Measurements from ENCODE around the gene NAA40.
"Not testable (repeated sequence)": the region's sequence is repeated elsewhere in the genome, so short reads cannot be mapped to it uniquely, and the experiment has no call there.

NAA40 gene

GRCh38 chr11:63937713-63938478 is 906 bp upstream of the NAA40 start:
- FAIRE-seq, result no peak
- DNase-seq (ENCODE audit: insufficient read length, low spot score), result no peak

GRCh38 chr11:63939397-63939891 is 642 bp downstream of the NAA40 start:
- FAIRE-seq (peak; percentile 70), DNase-seq (ENCODE audit: insufficient read length, low spot score) (no peak)

- FAIRE-seq (peak; percentile 52), DNase-seq (ENCODE audit: insufficient read length, low spot score) (no peak)
Observed at GRCh38 chr11:63940786-63941185, 2.0 kb downstream of the NAA40 start.

- FAIRE-seq (no peak), DNase-seq (ENCODE audit: insufficient read length, low spot score) (no peak)
Observed at GRCh38 chr11:63941901-63942300, 3.1 kb downstream of the NAA40 start.

- FAIRE-seq, result no peak
- no peak for DNase-seq (ENCODE audit: insufficient read length, low spot score)
Observed at GRCh38 chr11:63942803-63943202, 4.0 kb downstream of the NAA40 start.

- no peak for FAIRE-seq
- DNase-seq (ENCODE audit: insufficient read length, low spot score), result no peak
Observed at GRCh38 chr11:63944987-63945386, 6.2 kb downstream of the NAA40 start.

GRCh38 chr11:63945477-63946163 is 6.8 kb downstream of the NAA40 start:
- peak; percentile 35 for DNase-seq (ENCODE audit: insufficient read length, low spot score)
- peak; percentile 4 for FAIRE-seq

GRCh38 chr11:63951779-63952536 is 13.2 kb downstream of the NAA40 start:
- FAIRE-seq, result peak; percentile 54

GRCh38 chr11:63952570-63952969 is 13.8 kb downstream of the NAA40 start:
- no peak for DNase-seq (ENCODE audit: insufficient read length, low spot score)
- FAIRE-seq, result no peak

More at GRCh38 chr11:63951779-63952536, 13.2 kb downstream of the NAA40 start:
- peak; percentile 51 for DNase-seq (ENCODE audit: insufficient read length, low spot score)

- FAIRE-seq (no peak), DNase-seq (ENCODE audit: insufficient read length, low spot score) (no peak)
Observed at GRCh38 chr11:63958008-63958407, 19.2 kb downstream of the NAA40 start.

- DNase-seq (ENCODE audit: insufficient read length, low spot score) (no peak), FAIRE-seq (no peak)
Observed at GRCh38 chr11:63961608-63962412, 23.0 kb downstream of the NAA40 start.

GRCh38 chr11:63963895-63964294 is 25.1 kb downstream of the NAA40 start:
- FAIRE-seq; DNase-seq (ENCODE audit: insufficient read length, low spot score): not testable (repeated sequence)

GRCh38 chr11:63966444-63966843 is 27.6 kb downstream of the NAA40 start:
- DNase-seq (ENCODE audit: insufficient read length, low spot score) (no peak), FAIRE-seq (no peak)

GRCh38 chr11:63969461-63969860 is 30.7 kb downstream of the NAA40 start:
- DNase-seq (ENCODE audit: insufficient read length, low spot score), result no peak
- FAIRE-seq, result no peak

GRCh38 chr11:63970902-63971301 is 32.1 kb downstream of the NAA40 start:
- DNase-seq (ENCODE audit: insufficient read length, low spot score), result no peak
- FAIRE-seq, result no peak

GRCh38 chr11:63973912-63974258 is 35.1 kb downstream of the NAA40 start:
- not testable (repeated sequence) for FAIRE-seq; DNase-seq (ENCODE audit: insufficient read length, low spot score)

- peak; percentile 98 for FAIRE-seq
- peak; percentile 95 for DNase-seq (ENCODE audit: insufficient read length, low spot score)
Observed at GRCh38 chr11:63974259-63975143, 35.7 kb downstream of the NAA40 start, which contains the start of gene COX8A. Gene COX8A (plus strand): TSS chr11:63974620. CDS start chr11:63974681, 61 bp downstream.

GRCh38 chr11:63978551-63979239 is 39.9 kb downstream of the NAA40 start:
- no peak for FAIRE-seq
- DNase-seq (ENCODE audit: insufficient read length, low spot score), result no peak

GRCh38 chr11:63979426-63979825 is 40.6 kb downstream of the NAA40 start:
- DNase-seq (ENCODE audit: insufficient read length, low spot score) (no peak), FAIRE-seq (no peak)
